GM10248 (cell line): Measurements from ENCODE around the gene SYNE2.

Experiments used
- CTCF ChIA-PET: fragments of 300-600 bp; sonication (Branson Sonifier 250); formaldehyde crosslinking; extraction: SDS; loops from one replicate; lab custom pipeline; 2021; ENCODE audit warnings: antibody characterized with exemption; lab: Yijun Ruan, JAX
- POLR2A ChIA-PET: fragments of 350-650 bp; sonication (Branson Sonifier 250); formaldehyde crosslinking; extraction: SDS; loops from one replicate; lab custom pipeline; 2020; ENCODE audit warnings: antibody characterized with exemption; lab: Yijun Ruan, JAX
- DNase-seq: peaks from one replicate; pipeline ENCODE4 v3.0.0; 2012; ENCODE audit errors: extremely low spot score
- CTCF ChIP-seq: IDR thresholded peaks from 2 replicates; pipeline ENCODE4 v1.5.1; 2012; ENCODE audit warnings: mild to moderate bottlenecking, low read depth; ENCODE audit errors: extremely low read depth, missing control alignments, control extremely low read depth

The SYNE2 gene

GRCh38 chr14:63922696-63923421 lies 70.1 kb downstream of the SYNE2 start:
- DNase-seq, result no peak
- ChIA-PET CTCF (interaction anchor here (0.7 to 2.1 kb wide), 4 partner anchors 10 to 122 kb away, joined by 3 to 5 read pairs (median 3); no protein-coding TSS in a partner anchor), POLR2A (no interaction called here)
- TF ChIP-seq CTCF, result no peak

- no peak for DNase-seq
- POLR2A ChIA-PET, result no interaction called here
- TF ChIP-seq CTCF, result no peak
- CTCF ChIA-PET, result interaction anchor here (0.9 to 2.1 kb wide), 2 partner anchors 14 to 123 kb away, joined by 3 to 5 read pairs; no protein-coding TSS in a partner anchor
These were observed 70.6 kb downstream of the SYNE2 start for GRCh38 chr14:63923422-63923752.

- POLR2A ChIA-PET, result no interaction called here
- TF ChIP-seq CTCF, result no peak
- CTCF ChIA-PET, result no interaction called here
- no peak for DNase-seq
These were observed 71.6 kb downstream of the SYNE2 start for GRCh38 chr14:63924375-63924774.

- TF ChIP-seq CTCF, result no peak
- no peak for DNase-seq
- CTCF ChIA-PET, result no interaction called here
- POLR2A ChIA-PET, result no interaction called here
These were observed 73.8 kb downstream of the SYNE2 start for GRCh38 chr14:63926641-63927040.

- no peak for TF ChIP-seq CTCF
- POLR2A ChIA-PET, result no interaction called here
- no peak for DNase-seq
- CTCF ChIA-PET, result interaction anchor here (1.0 kb wide), 1 partner anchor 11 kb away, joined by 4 read pairs; no protein-coding TSS in a partner anchor
These were observed 76.0 kb downstream of the SYNE2 start for GRCh38 chr14:63928744-63929174.

- POLR2A ChIA-PET, result no interaction called here
- TF ChIP-seq CTCF, result no peak
- DNase-seq, result no peak
- CTCF ChIA-PET, result interaction anchor here (0.8 to 2.2 kb wide), 4 partner anchors 11 to 370 kb away, joined by 3 to 7 read pairs (median 3); no protein-coding TSS in a partner anchor
These were observed 80.3 kb downstream of the SYNE2 start for GRCh38 chr14:63933110-63933509.
